ENCODE measurements around the gene RANBP1.

The RANBP1 gene

GRCh38 chr22:20170170-20170569 lies 54.3 kb downstream of the RANBP1 start:
- no peaks in the 10 kb centered on the region for H3K9me3 ChIP-seq (ENCODE audit: control extremely low read depth in 1 of 5, control insufficient read depth in 4 of 5, insufficient read depth in 2 of 5, low read depth in 1 of 5, low read length in 4 of 5)
- no peaks in the 10 kb centered on the region for H3K36me3 ChIP-seq (ENCODE audit: control insufficient read depth in 4 of 4, insufficient read depth in 4 of 4, low read length in 3 of 4)
- H3K4me1 ChIP-seq (ENCODE audit: control extremely low read depth in 1 of 4, control insufficient read depth in 4 of 4, insufficient read depth in 4 of 4, low read length in 3 of 4): peaks cover 0 to 3% (median 0%) of the 10 kb centered on the region in 4 experiments
- 97% methylated on average over 13 of the region's 13 CpGs for WGBS (ENCODE audit: insufficient coverage)
- no peak for DNase-seq
- no peak overlapping the region for H3K27ac ChIP-seq (ENCODE audit: insufficient read depth in 1 of 2, low read depth in 1 of 2, low read length in 2 of 2, poor library complexity in 1 of 2, severe bottlenecking in 2 of 2)
- POLR2A ChIA-PET: no interaction called here
- H3K27me3 ChIP-seq (replicated peaks in 2 of 5; ENCODE audit: control insufficient read depth in 4 of 5, insufficient read depth in 5 of 5, low read length in 4 of 5): no peaks in the 10 kb centered on the region
- H3K4me3 ChIP-seq (ENCODE audit: control insufficient read depth in 1 of 7, extremely low read depth in 1 of 7, insufficient read depth in 4 of 7, low read depth in 2 of 7, low read length in 6 of 7): no peak overlapping the region
- CTCF ChIA-PET: no interaction called here

- ChIA-PET POLR2A (no interaction called here), CTCF (no interaction called here)
Observed at GRCh38 chr22:20171288-20172140, 55.6 kb downstream of the RANBP1 start.

DNA sequence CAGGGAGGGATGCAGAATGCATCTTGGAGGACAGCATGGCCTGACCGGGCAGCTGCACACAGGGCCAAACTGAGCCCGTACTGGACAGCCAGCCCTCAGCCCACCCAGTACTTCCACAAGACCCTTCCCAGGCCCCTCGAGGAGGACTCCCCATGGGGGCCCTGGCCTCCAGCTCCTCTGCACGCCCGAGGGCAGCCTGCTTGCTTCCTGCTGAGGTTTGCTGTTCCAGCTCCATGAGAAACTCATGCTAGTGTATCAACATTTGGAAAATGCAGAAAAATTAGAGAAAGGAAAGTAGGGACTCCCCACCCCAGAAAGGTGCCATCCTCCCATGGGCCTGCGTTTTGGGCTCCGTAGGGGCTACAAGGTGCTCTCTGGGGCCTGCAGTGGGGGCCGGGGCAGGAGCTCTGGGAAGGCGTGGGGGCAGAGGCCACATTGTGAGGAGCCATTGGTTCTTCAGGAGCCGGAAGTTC lies 56.3 kb downstream of the RANBP1 start:
- Histone ChIP-seq H3K4me1 (ENCODE audit: control extremely low read depth in 1 of 4, control insufficient read depth in 4 of 4, insufficient read depth in 4 of 4, low read length in 3 of 4) (peaks cover 0 to 3% (median 0%) of the 10 kb centered on the region in 4 experiments), H3K9me3 (ENCODE audit: control extremely low read depth in 1 of 5, control insufficient read depth in 4 of 5, insufficient read depth in 2 of 5, low read depth in 1 of 5, low read length in 4 of 5) (no peaks in the 10 kb centered on the region), H3K36me3 (ENCODE audit: control insufficient read depth in 4 of 4, insufficient read depth in 4 of 4, low read length in 3 of 4) (no peaks in the 10 kb centered on the region), H3K4me3 (ENCODE audit: control insufficient read depth in 1 of 7, extremely low read depth in 1 of 7, insufficient read depth in 4 of 7, low read depth in 2 of 7, low read length in 6 of 7) (no peak overlapping the region), H3K27ac (ENCODE audit: insufficient read depth in 1 of 2, low read depth in 1 of 2, low read length in 2 of 2, poor library complexity in 1 of 2, severe bottlenecking in 2 of 2) (no peak overlapping the region), H3K27me3 (replicated peaks in 2 of 5; ENCODE audit: control insufficient read depth in 4 of 5, insufficient read depth in 5 of 5, low read length in 4 of 5) (no peaks in the 10 kb centered on the region)
- POLR2A ChIA-PET: no interaction called here
- CTCF ChIA-PET: interaction anchor here (1.2 kb wide), 1 partner anchor 15 kb away, joined by 3 read pairs; no protein-coding TSS in a partner anchor
- 98% methylated on average over 7 of the region's 10 CpGs for WGBS (ENCODE audit: insufficient coverage)
- DNase-seq: no peak

More at GRCh38 chr22:20171288-20172140, 55.6 kb downstream of the RANBP1 start:
- Histone ChIP-seq H3K27me3 (replicated peaks in 2 of 5; ENCODE audit: control insufficient read depth in 4 of 5, insufficient read depth in 5 of 5, low read length in 4 of 5) (no peaks in the 10 kb centered on the region), H3K4me1 (ENCODE audit: control extremely low read depth in 1 of 4, control insufficient read depth in 4 of 4, insufficient read depth in 4 of 4, low read length in 3 of 4) (peaks cover 0 to 3% (median 0%) of the 10 kb centered on the region in 4 experiments), H3K4me3 (ENCODE audit: control insufficient read depth in 1 of 7, extremely low read depth in 1 of 7, insufficient read depth in 4 of 7, low read depth in 2 of 7, low read length in 6 of 7) (no peak overlapping the region), H3K27ac (ENCODE audit: insufficient read depth in 1 of 2, low read depth in 1 of 2, low read length in 2 of 2, poor library complexity in 1 of 2, severe bottlenecking in 2 of 2) (no peak overlapping the region), H3K9me3 (ENCODE audit: control extremely low read depth in 1 of 5, control insufficient read depth in 4 of 5, insufficient read depth in 2 of 5, low read depth in 1 of 5, low read length in 4 of 5) (no peaks in the 10 kb centered on the region), H3K36me3 (ENCODE audit: control insufficient read depth in 4 of 4, insufficient read depth in 4 of 4, low read length in 3 of 4) (no peaks in the 10 kb centered on the region)
- WGBS (ENCODE audit: insufficient coverage): 97% methylated on average over 8 of the region's 12 CpGs
- DNase-seq: no peak

DNA sequence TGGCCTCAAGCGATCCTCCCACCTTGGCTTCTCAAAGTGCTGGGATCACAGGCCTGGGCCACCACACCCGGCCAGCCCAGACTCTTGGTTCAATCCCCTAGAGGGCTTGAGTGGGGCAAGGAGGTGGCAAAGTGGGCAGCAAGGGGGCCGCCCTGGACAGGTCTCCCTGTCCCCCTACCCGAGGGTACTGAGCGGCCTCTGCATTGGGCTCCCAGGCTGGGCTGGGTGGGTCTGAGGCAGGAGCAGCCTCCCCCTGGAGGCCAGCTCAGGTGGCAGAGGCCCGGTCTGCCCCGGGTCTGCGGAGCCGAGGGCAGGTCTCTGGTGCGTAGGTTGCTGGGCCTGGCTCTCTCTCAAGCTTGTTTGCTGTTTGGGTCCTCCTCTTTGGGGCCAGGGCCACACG lies 57.3 kb downstream of the RANBP1 start:
- ChIA-PET CTCF (interaction anchor here (1.1 to 1.2 kb wide), 2 partner anchors 14 to 16 kb away, joined by 3 to 4 read pairs; no protein-coding TSS in a partner anchor), POLR2A (no interaction called here)
- no peaks in the 10 kb centered on the region for H3K36me3 ChIP-seq (ENCODE audit: control insufficient read depth in 4 of 4, insufficient read depth in 4 of 4, low read length in 3 of 4)
- DNase-seq: no peak
- H3K4me3 ChIP-seq (ENCODE audit: control insufficient read depth in 1 of 7, extremely low read depth in 1 of 7, insufficient read depth in 4 of 7, low read depth in 2 of 7, low read length in 6 of 7): no peak overlapping the region
- H3K4me1 ChIP-seq (ENCODE audit: control extremely low read depth in 1 of 4, control insufficient read depth in 4 of 4, insufficient read depth in 4 of 4, low read length in 3 of 4): peaks cover 0 to 3% (median 0%) of the 10 kb centered on the region in 4 experiments
- WGBS (ENCODE audit: insufficient coverage): 94% methylated on average over 11 of the region's 11 CpGs
- no peaks in the 10 kb centered on the region for H3K27me3 ChIP-seq (replicated peaks in 2 of 5; ENCODE audit: control insufficient read depth in 4 of 5, insufficient read depth in 5 of 5, low read length in 4 of 5)
- no peak overlapping the region for H3K27ac ChIP-seq (ENCODE audit: insufficient read depth in 1 of 2, low read depth in 1 of 2, low read length in 2 of 2, poor library complexity in 1 of 2, severe bottlenecking in 2 of 2)
- H3K9me3 ChIP-seq (ENCODE audit: control extremely low read depth in 1 of 5, control insufficient read depth in 4 of 5, insufficient read depth in 2 of 5, low read depth in 1 of 5, low read length in 4 of 5): no peaks in the 10 kb centered on the region

- CTCF ChIA-PET: interaction anchor here (1.1 kb wide), 1 partner anchor 17 kb away, joined by 4 read pairs; no protein-coding TSS in a partner anchor
Observed at GRCh38 chr22:20173772-20174171, 57.9 kb downstream of the RANBP1 start.

GRCh38 chr22:20174785-20175596 lies 59.1 kb downstream of the RANBP1 start:
- no peak for DNase-seq
- WGBS (ENCODE audit: insufficient coverage): 85% methylated on average over 16 of the region's 19 CpGs
- no peak overlapping the region for H3K27ac ChIP-seq (ENCODE audit: insufficient read depth in 1 of 2, low read depth in 1 of 2, low read length in 2 of 2, poor library complexity in 1 of 2, severe bottlenecking in 2 of 2)
- POLR2A ChIA-PET: no interaction called here
- peaks cover 0 to 3% (median 0%) of the 10 kb centered on the region in 4 experiments for H3K4me1 ChIP-seq (ENCODE audit: control extremely low read depth in 1 of 4, control insufficient read depth in 4 of 4, insufficient read depth in 4 of 4, low read length in 3 of 4)
- H3K9me3 ChIP-seq (ENCODE audit: control extremely low read depth in 1 of 5, control insufficient read depth in 4 of 5, insufficient read depth in 2 of 5, low read depth in 1 of 5, low read length in 4 of 5): no peaks in the 10 kb centered on the region
- no peaks in the 10 kb centered on the region for H3K36me3 ChIP-seq (ENCODE audit: control insufficient read depth in 4 of 4, insufficient read depth in 4 of 4, low read length in 3 of 4)
- H3K4me3 ChIP-seq (ENCODE audit: control insufficient read depth in 1 of 7, extremely low read depth in 1 of 7, insufficient read depth in 4 of 7, low read depth in 2 of 7, low read length in 6 of 7): no peak overlapping the region
- CTCF ChIA-PET: interaction anchor here (0.9 kb wide), 1 partner anchor 18 kb away, joined by 4 read pairs; no protein-coding TSS in a partner anchor
- H3K27me3 ChIP-seq (replicated peaks in 2 of 5; ENCODE audit: control insufficient read depth in 4 of 5, insufficient read depth in 5 of 5, low read length in 4 of 5): no peaks in the 10 kb centered on the region

More at GRCh38 chr22:20173772-20174171, 57.9 kb downstream of the RANBP1 start:
- no peak for DNase-seq
- Histone ChIP-seq H3K27ac (ENCODE audit: insufficient read depth in 1 of 2, low read depth in 1 of 2, low read length in 2 of 2, poor library complexity in 1 of 2, severe bottlenecking in 2 of 2) (no peak overlapping the region), H3K36me3 (ENCODE audit: control insufficient read depth in 4 of 4, insufficient read depth in 4 of 4, low read length in 3 of 4) (no peaks in the 10 kb centered on the region), H3K4me3 (ENCODE audit: control insufficient read depth in 1 of 7, extremely low read depth in 1 of 7, insufficient read depth in 4 of 7, low read depth in 2 of 7, low read length in 6 of 7) (no peak overlapping the region), H3K4me1 (ENCODE audit: control extremely low read depth in 1 of 4, control insufficient read depth in 4 of 4, insufficient read depth in 4 of 4, low read length in 3 of 4) (peaks cover 0 to 3% (median 0%) of the 10 kb centered on the region in 4 experiments), H3K9me3 (ENCODE audit: control extremely low read depth in 1 of 5, control insufficient read depth in 4 of 5, insufficient read depth in 2 of 5, low read depth in 1 of 5, low read length in 4 of 5) (no peaks in the 10 kb centered on the region), H3K27me3 (replicated peaks in 2 of 5; ENCODE audit: control insufficient read depth in 4 of 5, insufficient read depth in 5 of 5, low read length in 4 of 5) (no peaks in the 10 kb centered on the region)
- WGBS (ENCODE audit: insufficient coverage): 93% methylated on average over 9 of the region's 10 CpGs
- POLR2A ChIA-PET: no interaction called here
